ENCODE results near the gene SPAG16.

The SPAG16 gene

GRCh38 chr2:214393796-214394195, 1109.5 kb downstream of the SPAG16 start:
- H3K27ac ChIP-seq (ENCODE audit: extremely low read depth, low read depth, low read length), result no peak overlapping the region
- POLR2A ChIA-PET, result no interaction called here
- CTCF ChIA-PET, result interaction anchor here (0.6 kb wide), 2 partner anchors 18 to 146 kb away, joined by 3 to 4 read pairs; no protein-coding TSS in a partner anchor
- H3K4me3 ChIP-seq (ENCODE audit: low read depth, low read length), result no peak overlapping the region
- H3K4me1 ChIP-seq (ENCODE audit: control insufficient read depth, insufficient read depth, low read length), result no peaks in the 10 kb centered on the region
- TF ChIP-seq ZSCAN30 (tag by site-specific recombination; IDR thresholded peaks at IDR 0.05) (no peak), ZNF2 (tag by site-specific recombination; IDR thresholded peaks at IDR 0.05) (no peak)
- H3K9me3 ChIP-seq (ENCODE audit: control insufficient read depth, insufficient read depth, low read depth, low read length), result no peaks in the 10 kb centered on the region
- H3K36me3 ChIP-seq (ENCODE audit: control insufficient read depth in 2 of 2, insufficient read depth in 1 of 2, low read length in 2 of 2), result no peaks in the 10 kb centered on the region

- Histone ChIP-seq H3K27ac (ENCODE audit: extremely low read depth, low read depth, low read length) (no peak overlapping the region), H3K9me3 (ENCODE audit: control insufficient read depth, insufficient read depth, low read depth, low read length) (no peaks in the 10 kb centered on the region), H3K4me3 (ENCODE audit: low read depth, low read length) (no peak overlapping the region), H3K36me3 (ENCODE audit: control insufficient read depth in 2 of 2, insufficient read depth in 1 of 2, low read length in 2 of 2) (no peaks in the 10 kb centered on the region), H3K4me1 (ENCODE audit: control insufficient read depth, insufficient read depth, low read length) (no peaks in the 10 kb centered on the region)
- POLR2A ChIA-PET, result no interaction called here
- TF ChIP-seq ZSCAN23 (tag by site-specific recombination; IDR thresholded peaks at IDR 0.05) (no peak), ZNF394 (tag by site-specific recombination; IDR thresholded peaks at IDR 0.05; ENCODE audit: borderline replicate concordance) (no peak), ZNF335 (tag by site-specific recombination; conservative IDR thresholded peaks at IDR 0.05) (no peak), YY2 (tag by site-specific recombination; IDR thresholded peaks at IDR 0.05) (no peak), MYNN (tag by site-specific recombination; IDR thresholded peaks at IDR 0.05; ENCODE audit: borderline replicate concordance) (no peak), SCRT1 (tag by site-specific recombination; IDR thresholded peaks at IDR 0.05; ENCODE audit: borderline replicate concordance) (no peak), ZNF10 (tag by site-specific recombination; IDR thresholded peaks at IDR 0.05) (no peak), ZNF610 (tag by site-specific recombination; IDR thresholded peaks at IDR 0.05; ENCODE audit: borderline replicate concordance) (no peak), BCL11A (tag by site-specific recombination; IDR thresholded peaks at IDR 0.05; ENCODE audit: low read depth) (no peak), ZNF26 (tag by site-specific recombination; IDR thresholded peaks at IDR 0.05) (no peak), SP2 (tag by site-specific recombination; IDR thresholded peaks at IDR 0.05) (no peak), KLF9 (tag by site-specific recombination; IDR thresholded peaks at IDR 0.05; ENCODE audit: low read depth) (no peak), ZFP41 (tag by site-specific recombination; IDR thresholded peaks at IDR 0.05; ENCODE audit: borderline replicate concordance) (no peak)
- CTCF ChIA-PET, result interaction anchor here (0.7 kb wide), 1 partner anchor 130 kb away, joined by 3 read pairs; no protein-coding TSS in a partner anchor
Observed at GRCh38 chr2:214395040-214395439, 1110.8 kb downstream of the SPAG16 start.

GRCh38 chr2:214401580-214401979, 1117.3 kb downstream of the SPAG16 start:
- H3K27ac ChIP-seq (ENCODE audit: extremely low read depth, low read depth, low read length), result no peak overlapping the region
- no peaks in the 10 kb centered on the region for H3K9me3 ChIP-seq (ENCODE audit: control insufficient read depth, insufficient read depth, low read depth, low read length)
- CTCF ChIA-PET, result no interaction called here
- H3K4me3 ChIP-seq (ENCODE audit: low read depth, low read length), result no peak overlapping the region
- H3K4me1 ChIP-seq (ENCODE audit: control insufficient read depth, insufficient read depth, low read length), result no peaks in the 10 kb centered on the region
- TF ChIP-seq ZNF510 (tag by site-specific recombination; IDR thresholded peaks at IDR 0.05; ENCODE audit: insufficient replicate concordance) (no peak), KLF9 (tag by site-specific recombination; IDR thresholded peaks at IDR 0.05; ENCODE audit: low read depth) (no peak), ZNF518A (tag by site-specific recombination; conservative IDR thresholded peaks at IDR 0.05; ENCODE audit: low read depth) (no peak)
- H3K36me3 ChIP-seq (ENCODE audit: control insufficient read depth in 2 of 2, insufficient read depth in 1 of 2, low read length in 2 of 2), result no peaks in the 10 kb centered on the region
- POLR2A ChIA-PET, result no interaction called here
